ENCODE results near the gene GPALPP1.

DNA sequence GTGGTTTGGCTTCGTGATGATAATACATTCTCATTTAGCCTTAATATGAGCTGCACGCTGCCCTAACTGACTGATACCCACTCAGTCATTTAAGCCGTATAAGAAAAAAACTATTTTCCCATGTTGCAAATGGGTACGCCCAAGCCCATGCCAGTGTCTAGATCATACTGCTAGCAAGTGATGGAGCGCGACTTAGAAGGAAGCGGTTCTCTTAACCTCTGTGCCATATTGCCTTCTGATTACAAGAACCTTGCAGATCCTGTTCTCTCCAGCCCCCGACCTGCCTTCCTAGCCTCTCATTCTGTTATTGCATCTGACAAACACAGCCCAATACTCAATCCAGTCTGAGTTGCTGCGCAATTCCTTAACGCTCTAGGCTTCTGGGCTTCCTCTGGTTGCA, 603 bp downstream of the GPALPP1 start:
- TF ChIP-seq POLR2AphosphoS5 (IDR thresholded peaks at IDR 0.05; ENCODE audit: insufficient read depth in 1 of 2, low read depth in 1 of 2) = no peak
- TF ChIP-seq, protein P1, sequence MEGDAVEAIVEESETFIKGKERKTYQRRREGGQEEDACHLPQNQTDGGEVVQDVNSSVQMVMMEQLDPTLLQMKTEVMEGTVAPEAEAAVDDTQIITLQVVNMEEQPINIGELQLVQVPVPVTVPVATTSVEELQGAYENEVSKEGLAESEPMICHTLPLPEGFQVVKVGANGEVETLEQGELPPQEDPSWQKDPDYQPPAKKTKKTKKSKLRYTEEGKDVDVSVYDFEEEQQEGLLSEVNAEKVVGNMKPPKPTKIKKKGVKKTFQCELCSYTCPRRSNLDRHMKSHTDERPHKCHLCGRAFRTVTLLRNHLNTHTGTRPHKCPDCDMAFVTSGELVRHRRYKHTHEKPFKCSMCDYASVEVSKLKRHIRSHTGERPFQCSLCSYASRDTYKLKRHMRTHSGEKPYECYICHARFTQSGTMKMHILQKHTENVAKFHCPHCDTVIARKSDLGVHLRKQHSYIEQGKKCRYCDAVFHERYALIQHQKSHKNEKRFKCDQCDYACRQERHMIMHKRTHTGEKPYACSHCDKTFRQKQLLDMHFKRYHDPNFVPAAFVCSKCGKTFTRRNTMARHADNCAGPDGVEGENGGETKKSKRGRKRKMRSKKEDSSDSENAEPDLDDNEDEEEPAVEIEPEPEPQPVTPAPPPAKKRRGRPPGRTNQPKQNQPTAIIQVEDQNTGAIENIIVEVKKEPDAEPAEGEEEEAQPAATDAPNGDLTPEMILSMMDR (IDR thresholded peaks at IDR 0.05) = no peak
